Fibroblast of skin of scalp (primary cell): ENCODE measurements around the gene SEC14L6.
"Not testable (repeated sequence)": the region's sequence is repeated elsewhere in the genome, so short reads cannot be mapped to it uniquely, and the experiment has no call there.

Experiments used
- DNase-seq: peaks from one replicate; pipeline ENCODE4 v3.0.0-alpha.2; 2013

The SEC14L6 gene

GRCh38 chr22:30566125-30566524 lies 19.6 kb upstream of the SEC14L6 start:
- no peak for DNase-seq

DNA sequence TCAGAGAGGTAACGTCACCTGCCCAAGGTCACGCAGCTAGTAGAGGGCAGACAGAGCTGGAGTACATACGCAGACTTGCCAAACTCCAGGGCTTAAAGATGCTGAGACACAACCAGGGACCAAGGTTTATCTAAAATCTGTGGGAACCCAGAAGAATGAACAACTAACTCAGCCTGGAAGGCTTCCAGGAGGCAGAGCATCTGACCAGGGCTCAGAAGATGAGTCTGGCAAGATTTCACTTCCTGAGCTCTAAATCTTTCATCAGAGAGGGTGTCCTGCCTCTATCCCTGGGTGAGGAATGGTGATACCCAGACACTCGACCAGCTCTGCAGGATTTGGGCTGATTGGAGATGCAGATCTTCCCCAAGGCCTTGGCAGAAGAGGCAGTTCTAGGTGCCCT lies 18.8 kb upstream of the SEC14L6 start:
- DNase-seq: no peak

- no peak for DNase-seq
Observed at GRCh38 chr22:30564761-30565119, 18.2 kb upstream of the SEC14L6 start.

GRCh38 chr22:30564045-30564760 lies 17.7 kb upstream of the SEC14L6 start:
- DNase-seq: no peak

- no peak for DNase-seq
Observed at GRCh38 chr22:30562366-30562765, 15.8 kb upstream of the SEC14L6 start.

DNA sequence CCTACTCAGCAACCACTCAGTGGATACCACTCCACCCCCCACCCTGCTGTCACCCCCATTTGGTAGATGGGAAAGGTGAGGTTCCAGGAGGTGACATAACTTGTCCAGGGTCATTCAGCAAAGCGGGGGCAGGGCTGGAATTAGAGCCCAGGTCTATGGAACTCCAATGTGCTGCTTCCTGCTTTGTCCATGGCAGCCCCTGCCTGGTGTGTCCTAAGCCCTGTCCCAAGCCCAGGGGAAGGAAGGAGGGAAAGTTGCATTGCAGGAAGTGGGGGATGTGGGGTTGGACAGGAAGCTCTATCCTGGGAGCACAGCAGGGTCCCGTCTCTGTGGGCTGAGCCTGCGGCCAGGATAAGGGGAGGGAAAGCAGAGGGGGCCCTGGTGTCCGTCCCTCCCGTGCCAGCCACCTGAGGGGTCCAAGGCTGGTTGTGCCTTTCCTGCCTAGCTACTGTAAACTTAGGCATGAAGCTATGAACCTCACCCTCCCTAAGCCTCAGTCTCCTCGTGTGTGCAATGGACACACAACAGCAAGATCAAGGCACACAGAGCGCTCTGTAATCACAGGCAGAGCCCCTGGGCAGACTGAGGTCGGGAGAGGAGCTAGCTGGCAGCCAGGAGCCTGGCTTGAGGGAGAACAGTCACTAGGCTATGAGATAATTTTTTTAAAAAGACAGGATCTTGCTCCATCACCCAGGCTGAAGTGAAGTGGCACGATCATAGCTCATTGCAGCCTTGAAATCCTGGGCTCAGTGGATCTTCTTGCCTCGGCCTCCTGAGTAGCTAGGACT lies 15.1 kb upstream of the SEC14L6 start:
- DNase-seq: peak; percentile 27

DNA sequence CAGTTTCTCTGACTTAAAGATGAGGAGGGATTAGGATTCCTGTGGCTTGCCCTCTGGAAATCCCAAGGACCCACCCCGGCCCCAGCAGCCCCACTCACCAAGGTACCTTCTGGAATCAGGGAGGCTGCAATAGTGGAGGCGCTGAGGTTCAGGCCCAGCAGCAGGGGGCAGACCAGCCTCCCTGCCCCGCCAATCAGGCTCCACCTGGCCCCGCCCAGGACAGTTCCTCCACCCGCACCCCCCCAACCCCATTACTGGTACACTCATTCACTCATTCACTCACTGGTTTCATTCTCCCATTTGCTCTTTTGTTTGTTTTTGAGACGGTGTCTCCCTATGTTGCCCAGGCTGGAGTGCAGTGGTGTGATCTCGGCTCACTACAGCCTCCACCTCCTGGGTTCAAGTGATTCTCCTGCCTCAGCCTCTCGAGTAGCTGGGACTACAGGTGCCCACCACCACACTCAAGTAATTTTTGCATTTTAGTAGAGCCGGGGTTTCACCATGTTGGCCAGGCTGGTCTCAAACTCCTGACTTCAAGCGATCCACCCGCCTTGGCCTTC lies 14.2 kb upstream of the SEC14L6 start:
- not testable (repeated sequence) for DNase-seq

GRCh38 chr22:30559889-30560288 lies 13.3 kb upstream of the SEC14L6 start:
- no peak for DNase-seq

- no peak for DNase-seq
Observed at GRCh38 chr22:30557243-30557642, 10.7 kb upstream of the SEC14L6 start.

DNA sequence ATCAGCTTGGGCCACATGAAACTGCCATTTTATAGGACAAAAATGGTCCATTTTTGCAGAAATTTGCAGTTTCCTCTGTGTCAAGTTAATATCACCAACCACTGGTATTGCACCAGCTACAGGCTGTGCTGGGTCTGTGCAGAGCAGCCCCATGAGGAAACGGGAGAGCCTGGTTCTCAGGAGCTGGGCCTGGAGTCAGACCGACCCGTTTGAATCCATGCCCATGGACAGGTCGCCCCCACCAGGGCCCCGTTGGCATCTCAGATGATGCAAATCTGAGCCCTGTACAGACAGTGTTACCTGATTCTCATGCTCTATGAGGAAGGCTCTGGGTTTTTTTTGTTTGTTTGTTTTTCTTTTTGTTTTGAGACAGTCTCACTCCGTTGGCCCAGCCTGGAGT lies 9.8 kb upstream of the SEC14L6 start:
- DNase-seq: no peak

- no peak for DNase-seq
Observed at GRCh38 chr22:30555282-30556210, 9.0 kb upstream of the SEC14L6 start.

- DNase-seq: no peak
Observed at GRCh38 chr22:30553971-30554370, 7.4 kb upstream of the SEC14L6 start.

GRCh38 chr22:30552719-30553118 lies 6.2 kb upstream of the SEC14L6 start:
- no peak for DNase-seq

- DNase-seq: not testable (repeated sequence)
Observed at GRCh38 chr22:30551813-30552212, 5.3 kb upstream of the SEC14L6 start.

GRCh38 chr22:30547188-30547587 lies 647 bp upstream of the SEC14L6 start:
- no peak for DNase-seq

GRCh38 chr22:30542811-30543188 lies 3.7 kb downstream of the SEC14L6 start:
- no peak for DNase-seq

DNA sequence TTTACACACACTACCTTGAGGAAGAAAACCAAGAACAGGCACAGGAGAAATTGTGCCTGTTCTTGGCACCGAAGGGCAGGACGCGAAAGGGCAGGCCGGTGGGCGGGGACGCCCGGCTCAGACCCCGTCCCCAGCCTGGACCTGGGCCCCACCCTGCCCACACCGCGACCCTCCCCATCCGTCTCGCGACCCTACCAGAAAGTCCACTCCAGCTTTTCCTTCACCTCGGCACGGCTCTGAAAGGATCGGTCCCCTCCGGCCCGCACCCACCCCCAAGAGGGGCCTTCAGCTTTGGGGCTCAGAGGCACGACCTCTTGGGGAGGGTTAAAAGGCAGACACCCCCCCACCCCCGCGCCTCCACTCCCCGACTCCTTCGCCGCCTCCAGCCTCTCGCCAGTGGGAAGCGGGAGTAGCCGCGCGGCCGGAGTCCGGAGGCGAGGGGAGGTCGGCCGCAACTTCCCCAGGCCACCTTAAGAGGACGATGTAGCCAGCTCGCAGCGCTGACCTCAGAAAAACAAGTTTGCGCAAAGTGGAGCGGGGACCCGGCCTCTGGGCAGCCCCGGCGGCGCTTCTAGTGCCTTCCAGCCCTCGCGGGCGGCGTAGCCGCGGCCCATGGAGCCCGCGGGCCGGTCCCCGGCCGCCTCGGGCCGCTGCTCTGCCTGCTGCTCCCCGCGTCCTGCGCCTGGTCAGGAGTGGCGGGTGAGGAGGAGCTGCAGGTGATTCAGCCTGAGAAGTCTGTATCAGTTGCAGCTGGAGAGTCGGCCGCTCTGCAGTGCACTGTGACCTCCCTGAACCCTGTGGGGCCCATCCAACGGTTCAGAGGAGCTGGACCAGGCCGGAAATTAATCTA lies 4.4 kb downstream of the SEC14L6 start:
- DNase-seq: no peak

GRCh38 chr22:30541511-30541910 lies 5.0 kb downstream of the SEC14L6 start:
- not testable (repeated sequence) for DNase-seq

GRCh38 chr22:30539368-30539767 lies 7.2 kb downstream of the SEC14L6 start:
- DNase-seq: no peak

DNA sequence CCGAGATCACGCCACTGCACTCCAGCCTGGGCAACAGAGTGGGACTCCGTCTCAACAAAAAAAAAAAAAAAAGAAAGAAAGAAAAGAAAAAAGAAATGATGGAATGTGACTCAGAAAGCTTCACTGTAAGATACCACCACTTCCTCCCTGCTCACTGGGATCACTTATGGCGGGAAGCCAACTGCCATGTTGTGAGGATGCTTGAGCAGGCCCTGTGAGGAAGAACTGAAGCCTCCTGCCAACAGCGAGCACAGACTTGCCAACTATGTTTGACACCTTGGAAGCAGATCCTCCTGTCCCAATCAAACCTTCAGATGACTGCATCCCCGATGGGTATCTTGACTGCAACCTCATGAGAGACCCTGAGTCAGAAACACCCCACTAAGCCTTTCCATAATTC lies 8.3 kb downstream of the SEC14L6 start:
- DNase-seq: peak; percentile 61

- no peak for DNase-seq
Observed at GRCh38 chr22:30537083-30537731, 9.3 kb downstream of the SEC14L6 start.
